Activated CD4-positive, alpha-beta T cell treated with anti-CD3 and anti-CD28 coated beads for 36 hours (primary cell): ENCODE measurements around the gene TMEM60. TPM values are rescaled to one million over a fixed set of nuclear protein-coding genes. Genes with fewer than 3 reads are reported as not detected.
A peak's percentile ranks its signal among the peaks of the same experiment; 100 is the strongest.

Experiments used
- ATAC-seq: fragments of 200-7000 bp; cut with Tn5 transposase; one replicate; pipeline ENCODE4 v1.10.0; 2021; ENCODE audit warnings: mild to moderate bottlenecking, moderate library complexity
- CTCF ChIA-PET: fragments of 350-600 bp; sonication (Branson Sonifier 250); formaldehyde crosslinking; loops from one replicate; lab custom pipeline; 2021; ENCODE audit warnings: antibody characterized with exemption; lab: Charles Lee
- POLR2A ChIA-PET: fragments of 350-600 bp; sonication (Branson Sonifier 250); formaldehyde crosslinking; loops from one replicate; lab custom pipeline; 2021; ENCODE audit warnings: antibody characterized with exemption, inconsistent platforms; lab: Charles Lee
- DNase-seq: peaks from one replicate; pipeline ENCODE4 v3.0.0-alpha.2; 2020
- H3K27ac Mint-ChIP-seq: one replicate; pipeline ENCODE4 v1.8.0; 2021; ENCODE audit warnings: mixed read lengths
- H3K27me3 Mint-ChIP-seq: one replicate; pipeline ENCODE4 v1.8.0; 2021; ENCODE audit warnings: mixed read lengths
- H3K36me3 Mint-ChIP-seq: one replicate; pipeline ENCODE4 v1.8.0; 2021; ENCODE audit warnings: low read depth, mixed read lengths
- H3K4me1 Mint-ChIP-seq: one replicate; pipeline ENCODE4 v1.8.0; 2021; ENCODE audit warnings: mixed read lengths
- H3K4me3 Mint-ChIP-seq: one replicate; pipeline ENCODE4 v1.8.0; 2021; ENCODE audit warnings: mild to moderate bottlenecking, moderate library complexity, mixed read lengths
- H3K9me3 Mint-ChIP-seq: one replicate; pipeline ENCODE4 v1.8.0; 2021; ENCODE audit warnings: low read depth, mixed read lengths
- intact Hi-C, 2 experiments: fragments of 100-400 bp; cut with DNase I in 1 of 2; cut with micrococcal nuclease in 1 of 2; formaldehyde crosslinking; loops; one replicate each; pipeline versions ENCODE4 v1.14.2 to v1.15.1; 2022 to 2024; cut with DNase I, micrococcal nuclease
- total RNA-seq, 2 experiments: library from RNA; stranded (reverse); gene quantifications; one replicate each; pipeline ENCODE4 v1.2.3, GENCODE V29; 2021

Gene TMEM60
- total RNA-seq, 2 experiments from 2014 or later: 7.9 to 10.1 TPM

DNA sequence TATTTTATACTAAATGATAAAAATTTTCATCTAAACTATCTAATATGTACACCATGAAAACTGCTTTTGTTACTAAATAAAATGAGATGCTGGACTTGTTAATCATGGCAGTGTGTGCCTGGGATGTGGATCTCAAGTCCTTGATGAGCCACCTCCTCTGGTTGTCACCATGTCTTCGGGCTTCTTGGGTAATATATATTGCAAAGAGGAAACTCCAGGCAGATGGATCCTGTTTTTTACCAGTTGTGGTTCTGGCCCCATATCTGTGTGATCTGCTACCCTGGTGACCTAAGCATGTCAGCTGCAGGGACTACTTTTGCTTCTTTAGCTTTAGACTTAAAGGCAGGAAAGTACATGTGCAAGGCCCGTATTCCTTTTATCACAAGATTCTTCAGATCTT lies 46.2 kb downstream of the TMEM60 start:
- intact Hi-C loops: no loop called here
- POLR2A ChIA-PET: no interaction called here

DNA sequence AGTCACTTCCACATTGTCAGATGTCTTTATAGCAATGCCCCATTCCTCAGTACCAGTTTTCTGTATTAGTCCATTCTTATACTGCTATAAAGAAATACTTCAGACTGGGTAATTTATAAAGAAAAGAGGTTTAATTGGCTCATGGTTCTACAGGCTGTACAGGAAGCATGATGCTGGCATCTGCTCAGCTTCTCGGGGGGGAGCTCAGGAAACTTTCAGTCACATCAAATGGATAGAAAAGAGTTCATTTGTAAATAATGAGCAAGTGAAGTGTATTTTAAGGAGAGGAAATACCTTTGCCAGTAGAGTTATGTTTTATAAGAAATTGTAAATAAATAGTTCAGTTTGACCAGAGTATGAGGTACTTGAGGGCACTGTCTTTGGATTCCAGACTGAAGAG lies 50.5 kb downstream of the TMEM60 start:
- intact Hi-C loops: no loop called here
- peaks cover 25% of the 10 kb centered on the region for H3K36me3 Mint-ChIP-seq
- H3K4me3 Mint-ChIP-seq: no peak overlapping the region
- CTCF ChIA-PET: interaction anchor here (1.3 to 2.3 kb wide), 3 partner anchors 10 to 90 kb away, joined by 4 to 9 read pairs (median 5); no protein-coding TSS in a partner anchor
- no peak overlapping the region for H3K27ac Mint-ChIP-seq
- DNase-seq: no peak
- H3K9me3 Mint-ChIP-seq: no peaks in the 10 kb centered on the region
- no peaks in the 10 kb centered on the region for H3K27me3 Mint-ChIP-seq
- H3K4me1 Mint-ChIP-seq: peaks cover 34% of the 10 kb centered on the region
- POLR2A ChIA-PET: no interaction called here
- no peak for ATAC-seq

More for the DNA sequence above, 46.2 kb downstream of the TMEM60 start:
- no peak overlapping the region for H3K4me3 Mint-ChIP-seq
- no peaks in the 10 kb centered on the region for H3K9me3 Mint-ChIP-seq
- no peaks in the 10 kb centered on the region for H3K27me3 Mint-ChIP-seq
- DNase-seq (no peak), ATAC-seq (peak; percentile 39)
- H3K4me1 Mint-ChIP-seq: peaks cover 47% of the 10 kb centered on the region
- peak overlapping the region; percentile 14 for H3K27ac Mint-ChIP-seq
- peaks cover 22% of the 10 kb centered on the region for H3K36me3 Mint-ChIP-seq
- CTCF ChIA-PET: interaction anchor here (0.8 to 3.1 kb wide), 5 partner anchors 8 to 101 kb away, joined by 3 to 24 read pairs (median 3); partner anchors contain the start of gene RSBN1L

DNA sequence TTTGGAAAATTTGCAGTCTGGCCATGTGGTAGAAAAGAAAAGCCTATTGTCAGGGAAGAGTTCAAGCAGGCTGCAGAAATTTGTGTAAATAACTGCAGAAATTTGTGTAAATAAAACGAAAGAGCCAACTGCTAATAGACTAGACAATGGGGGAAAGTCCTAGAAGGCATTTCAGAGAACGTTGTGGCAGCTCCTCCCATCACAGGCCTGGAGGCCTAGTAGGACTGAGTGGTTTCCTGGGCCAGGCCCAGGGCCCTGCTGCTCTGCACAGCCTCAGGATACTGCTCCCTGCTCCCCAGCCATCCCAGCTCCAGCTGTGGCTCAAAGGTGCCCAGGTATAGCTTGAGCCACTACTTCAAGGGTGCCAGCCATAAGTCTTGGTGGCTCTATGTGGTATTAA lies 51.1 kb downstream of the TMEM60 start:
- ATAC-seq: no peak
- Mint-ChIP-seq H3K36me3 (peaks cover 25% of the 10 kb centered on the region), H3K4me1 (peaks cover 29% of the 10 kb centered on the region), H3K27me3 (no peaks in the 10 kb centered on the region), H3K9me3 (no peaks in the 10 kb centered on the region), H3K4me3 (no peak overlapping the region), H3K27ac (no peak overlapping the region)
- ChIA-PET CTCF (interaction anchor here (0.7 to 2.3 kb wide), 4 partner anchors 10 to 89 kb away, joined by 3 to 9 read pairs (median 4); no protein-coding TSS in a partner anchor), POLR2A (no interaction called here)
- DNase-seq: no peak
- intact Hi-C loops: no loop called here

DNA sequence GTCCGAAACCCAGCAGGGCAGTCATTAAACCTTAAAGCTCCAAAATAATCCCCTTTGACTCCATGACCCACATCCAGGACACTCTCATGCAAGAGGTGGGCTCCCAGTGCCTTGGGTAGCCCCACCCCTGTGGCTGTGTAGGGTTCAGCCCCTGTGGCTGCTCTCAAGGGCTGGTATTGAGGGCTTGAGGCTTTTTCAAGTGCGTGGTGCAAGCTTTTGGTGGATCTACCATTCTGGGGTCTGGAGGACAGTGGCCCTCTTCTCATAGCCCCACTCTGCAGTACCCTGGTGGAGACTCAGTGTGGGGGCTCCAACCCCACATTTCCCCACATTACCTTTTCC lies 51.4 kb downstream of the TMEM60 start:
- Mint-ChIP-seq H3K4me1 (peaks cover 27% of the 10 kb centered on the region), H3K4me3 (no peak overlapping the region), H3K36me3 (peaks cover 26% of the 10 kb centered on the region), H3K27ac (no peak overlapping the region), H3K27me3 (no peaks in the 10 kb centered on the region), H3K9me3 (no peaks in the 10 kb centered on the region)
- CTCF ChIA-PET: interaction anchor here (0.7 to 2.3 kb wide), 3 partner anchors 13 to 89 kb away, joined by 3 to 9 read pairs (median 5); no protein-coding TSS in a partner anchor
- no peak for DNase-seq
- no peak for ATAC-seq
- POLR2A ChIA-PET: no interaction called here
- intact Hi-C loops: no loop called here

GRCh38 chr7:77746164-77746823 lies 51.9 kb downstream of the TMEM60 start:
- no peak overlapping the region for H3K4me3 Mint-ChIP-seq
- POLR2A ChIA-PET: no interaction called here
- DNase-seq: no peak
- H3K27me3 Mint-ChIP-seq: no peaks in the 10 kb centered on the region
- intact Hi-C loops: no loop called here
- H3K9me3 Mint-ChIP-seq: no peaks in the 10 kb centered on the region
- H3K27ac Mint-ChIP-seq: no peak overlapping the region
- peaks cover 25% of the 10 kb centered on the region for H3K4me1 Mint-ChIP-seq
- H3K36me3 Mint-ChIP-seq: peaks cover 27% of the 10 kb centered on the region
- CTCF ChIA-PET: interaction anchor here (0.7 kb wide), 1 partner anchor 66 kb away, joined by 3 read pairs; no protein-coding TSS in a partner anchor
- ATAC-seq: no peak

GRCh38 chr7:77745746-77746145 lies 52.5 kb downstream of the TMEM60 start:
- ChIA-PET POLR2A (no interaction called here), CTCF (no interaction called here)
- no peak overlapping the region for H3K4me3 Mint-ChIP-seq
- H3K27ac Mint-ChIP-seq: no peak overlapping the region
- no peak for ATAC-seq
- no peaks in the 10 kb centered on the region for H3K9me3 Mint-ChIP-seq
- DNase-seq: no peak
- peaks cover 22% of the 10 kb centered on the region for H3K4me1 Mint-ChIP-seq
- H3K36me3 Mint-ChIP-seq: peaks cover 24% of the 10 kb centered on the region
- intact Hi-C loops: no loop called here
- H3K27me3 Mint-ChIP-seq: no peaks in the 10 kb centered on the region

Other genes starting within 250 kb of the TMEM60 start
- 10 to 100 TPM; 21.0 to 26.3 TPM for gene RSBN1L, start 102.0 kb downstream of the TMEM60 start, total RNA-seq
- 10 to 100 TPM; 25.5 to 26.7 TPM for gene PHTF2, start 339 bp upstream of the TMEM60 start, total RNA-seq